Pons (tissue), 1 donor: ENCODE results near the gene FAM199X.

Source experiments
- DNase-seq: peaks from one replicate; pipeline ENCODE4 v3.0.0-alpha.2; 2016; ENCODE audit warnings: low spot score

Gene FAM199X

DNA sequence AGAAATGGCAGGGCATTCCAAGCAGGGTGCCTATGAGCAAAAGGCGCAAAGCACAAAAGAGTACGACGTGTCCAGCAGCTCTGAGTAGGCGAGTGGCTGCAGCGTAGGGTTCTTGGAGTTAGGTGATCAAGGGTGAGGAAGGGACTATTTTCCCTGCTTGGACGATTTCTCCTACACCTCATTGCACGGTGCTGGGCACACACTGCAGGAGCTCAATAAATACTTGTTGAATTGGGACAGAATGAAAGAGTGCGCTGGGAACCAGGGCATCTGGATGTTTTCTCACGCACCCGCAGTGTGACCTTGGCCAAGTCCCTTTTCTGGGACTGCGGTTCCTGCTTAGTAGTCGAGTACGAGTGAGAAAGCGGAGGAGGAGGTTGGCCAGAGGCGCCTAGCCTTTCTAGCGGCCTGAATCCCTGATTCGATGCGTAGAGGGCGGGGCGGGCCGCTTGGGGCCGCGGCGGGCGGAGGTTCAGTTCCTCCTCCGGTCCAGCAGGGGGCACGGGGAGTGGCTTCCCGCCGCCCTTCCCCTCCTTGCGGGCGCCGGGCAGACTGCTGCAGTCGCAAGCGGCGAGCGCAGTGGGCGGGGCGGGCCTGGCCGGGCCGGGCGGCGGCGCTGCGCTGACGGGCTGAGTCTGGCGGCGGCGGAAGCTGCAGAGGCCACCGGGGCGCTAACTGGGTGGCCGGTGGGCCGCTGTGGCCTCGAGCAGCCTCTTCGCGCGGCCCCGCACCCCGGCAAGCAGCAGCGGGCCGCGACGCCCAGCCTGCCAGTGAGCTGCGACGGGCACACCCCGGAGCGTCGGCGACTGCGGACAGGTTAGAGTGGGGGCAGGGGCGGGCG lies at the start of gene FAM199X:
FAM199X (plus strand) TSS at position 560 of the 841 bp plus-strand sequence. CDS start 333 bp downstream, outside the sequence.
- peak; percentile 73 for DNase-seq

DNA sequence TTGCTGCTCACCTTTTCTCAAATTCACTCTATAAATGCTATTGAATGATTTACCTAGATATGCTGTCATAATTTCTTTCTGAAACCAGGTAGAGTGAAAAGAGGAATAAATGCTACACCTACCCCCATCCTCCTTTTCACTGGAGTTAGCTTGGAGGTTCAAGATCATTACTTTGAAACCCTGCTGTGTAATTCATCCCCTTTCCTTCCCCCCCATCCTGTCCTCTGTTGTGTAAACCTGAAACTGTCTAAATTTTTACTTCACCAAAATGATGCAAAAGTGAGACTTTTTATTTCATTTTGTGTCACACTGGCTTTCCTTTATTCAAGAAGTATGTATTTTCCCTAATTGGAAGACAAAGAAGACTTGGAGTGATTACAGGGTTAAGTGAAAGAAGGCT lies 48.5 kb upstream of the FAM199X start:
- DNase-seq: no peak

DNA sequence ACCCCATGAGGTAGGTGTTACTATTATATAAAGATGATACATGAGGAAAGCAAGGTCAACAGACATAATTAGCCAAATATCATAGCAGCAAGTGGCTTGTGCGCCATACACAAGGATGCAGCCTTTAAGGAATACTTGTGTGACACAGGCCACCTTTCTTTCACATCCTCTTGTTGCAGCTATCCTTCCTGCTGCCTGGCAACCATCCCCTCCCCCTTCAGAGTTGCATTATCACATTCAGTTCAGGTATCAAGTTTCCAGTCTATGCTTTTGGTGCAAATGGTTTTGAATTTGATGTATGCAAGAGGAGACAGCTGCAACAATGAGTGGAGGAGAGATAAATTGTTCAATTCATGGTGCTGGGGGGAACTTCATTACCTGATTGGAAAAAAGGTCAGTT lies 47.5 kb upstream of the FAM199X start:
- DNase-seq: no peak

DNA sequence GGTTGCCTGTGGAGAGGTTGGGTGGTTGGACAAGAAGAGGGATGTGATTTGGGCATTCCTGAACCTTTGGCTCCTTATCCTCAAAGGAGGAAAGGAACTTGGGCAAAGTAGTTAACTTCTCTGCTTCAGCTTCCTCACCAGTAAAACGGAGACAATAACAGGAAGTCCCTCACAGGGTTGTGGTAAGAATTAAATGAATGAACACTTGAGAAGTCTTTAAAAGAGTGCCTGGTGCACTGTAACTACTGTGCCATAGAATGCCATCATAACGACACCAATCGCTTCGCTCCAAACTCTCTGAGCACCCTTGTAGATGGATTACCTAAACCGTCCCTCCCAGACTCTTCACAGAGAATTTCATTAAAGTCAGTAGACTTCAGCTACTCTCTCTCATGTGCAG lies 43.4 kb upstream of the FAM199X start:
- no peak for DNase-seq

DNA sequence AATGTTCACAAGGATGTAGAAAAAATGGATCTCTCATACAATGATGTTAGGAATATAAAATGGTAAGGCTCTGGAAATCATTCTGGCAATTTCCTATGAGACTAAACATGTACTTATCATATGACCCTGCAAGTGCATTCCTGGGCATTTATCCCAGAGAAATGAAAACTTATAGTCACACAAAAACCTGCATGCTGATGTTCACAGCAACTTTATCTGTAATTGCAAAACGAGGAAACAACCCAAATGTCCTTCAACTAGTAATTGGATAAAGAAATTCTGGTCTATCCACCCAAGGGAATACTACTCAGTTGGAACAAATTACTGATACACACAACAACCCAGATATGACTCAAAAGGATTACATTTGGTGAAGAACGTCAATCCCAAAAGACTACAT lies 39.4 kb upstream of the FAM199X start:
- no peak for DNase-seq

DNA sequence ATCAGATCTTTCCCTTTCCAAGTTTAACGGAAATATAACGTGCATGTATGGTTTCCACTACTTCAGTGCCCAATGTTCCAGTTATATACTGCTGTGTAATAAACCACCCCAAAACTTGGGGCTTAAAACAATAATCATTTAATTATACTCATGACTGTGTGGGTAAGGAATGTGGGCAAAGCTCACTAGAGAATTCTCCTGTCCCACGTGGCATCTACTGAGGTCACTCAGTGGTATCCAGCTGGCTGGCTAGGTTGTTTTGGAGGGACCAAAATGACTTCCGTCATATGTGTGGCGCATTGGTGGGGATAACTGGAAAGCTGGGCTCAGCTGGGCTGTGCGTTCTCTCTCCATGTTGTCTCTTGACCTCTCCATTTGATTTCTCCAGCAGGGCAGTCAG lies 35.4 kb upstream of the FAM199X start:
- no peak for DNase-seq

DNA sequence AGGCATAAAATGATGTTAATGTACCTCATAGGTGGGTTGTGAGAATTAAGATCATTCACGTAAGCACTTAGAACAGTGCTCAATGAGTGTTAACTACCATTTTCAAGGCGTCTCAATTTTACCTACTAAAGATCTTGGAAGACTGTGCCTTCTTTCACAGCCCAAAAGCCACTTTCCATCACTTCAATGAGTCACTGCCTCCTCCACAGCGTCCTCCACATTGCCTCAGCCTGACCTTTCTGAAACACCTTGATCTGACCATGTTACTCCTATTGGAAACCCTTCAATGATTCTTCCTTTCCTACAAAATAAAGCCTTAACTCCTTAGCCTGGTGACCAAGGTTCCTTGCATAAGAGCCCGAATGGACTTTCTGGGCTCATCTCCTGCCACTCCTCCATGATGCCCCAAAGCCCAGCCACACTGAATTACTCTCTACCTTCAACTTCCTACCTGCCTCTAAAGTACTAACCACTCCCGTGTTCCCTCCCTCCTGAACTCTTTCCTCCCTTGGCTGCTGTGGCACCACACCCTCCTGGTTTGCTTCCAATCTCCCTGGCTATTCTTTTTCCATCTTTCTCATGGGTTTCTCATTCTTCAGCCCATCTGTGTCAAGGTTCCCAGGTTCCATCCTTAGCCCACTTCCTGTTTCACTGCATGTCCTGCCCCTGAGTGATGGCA lies 31.5 kb upstream of the FAM199X start:
- no peak for DNase-seq

DNA sequence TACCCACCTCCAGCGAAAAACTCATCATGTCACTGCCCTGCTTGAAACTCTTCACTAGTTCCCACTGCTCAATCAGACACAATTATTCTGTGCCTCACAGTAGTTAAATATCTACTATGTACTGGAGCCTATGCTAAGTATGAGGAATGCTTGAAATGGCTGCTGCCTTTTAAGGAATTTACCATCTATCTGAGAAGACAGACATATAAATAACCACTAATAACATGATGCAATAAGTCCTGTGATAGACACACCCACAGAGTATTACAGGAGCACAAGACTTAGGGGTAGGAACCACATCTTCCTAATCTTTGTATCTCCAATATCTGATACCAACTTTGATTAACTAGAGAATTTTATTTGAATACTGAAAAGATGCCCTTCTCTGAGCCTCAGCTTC lies 30.6 kb upstream of the FAM199X start:
- DNase-seq: no peak

DNA sequence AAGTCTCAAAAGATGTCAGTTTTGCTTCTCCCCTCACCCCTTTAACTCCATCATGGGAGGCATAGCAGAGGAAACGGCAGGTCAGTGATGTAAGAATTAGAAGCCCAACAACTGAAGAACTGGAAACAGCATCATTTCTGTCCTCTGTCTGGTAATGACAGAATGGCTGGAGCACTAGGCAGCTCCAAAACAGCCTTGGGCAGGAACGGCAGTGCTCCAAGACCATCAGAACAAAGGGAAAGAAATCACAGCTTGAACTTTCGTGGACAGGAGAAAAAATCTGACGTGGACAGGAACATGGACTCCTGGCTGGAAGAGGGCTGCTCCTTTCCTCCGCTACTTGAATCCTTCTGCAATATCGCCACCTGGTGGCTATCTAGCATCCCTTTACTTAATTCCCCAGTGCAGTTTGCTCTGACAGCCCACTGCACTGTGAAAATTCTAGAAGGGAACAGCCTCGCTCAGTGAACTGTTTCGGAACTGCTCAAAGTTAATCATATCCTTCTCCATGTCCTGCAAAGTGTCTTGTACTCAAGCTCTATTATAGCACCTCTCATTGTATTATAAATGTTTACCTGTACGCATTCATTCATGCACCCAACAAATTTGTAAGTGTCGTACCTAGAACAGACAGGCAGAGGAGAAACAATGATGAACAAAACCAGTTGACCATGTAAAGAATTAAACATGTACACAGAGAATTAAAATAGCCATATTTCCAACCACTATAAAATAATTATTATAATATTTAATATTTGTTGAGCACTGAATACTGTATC lies 29.8 kb upstream of the FAM199X start:
- DNase-seq: peak; percentile 90

DNA sequence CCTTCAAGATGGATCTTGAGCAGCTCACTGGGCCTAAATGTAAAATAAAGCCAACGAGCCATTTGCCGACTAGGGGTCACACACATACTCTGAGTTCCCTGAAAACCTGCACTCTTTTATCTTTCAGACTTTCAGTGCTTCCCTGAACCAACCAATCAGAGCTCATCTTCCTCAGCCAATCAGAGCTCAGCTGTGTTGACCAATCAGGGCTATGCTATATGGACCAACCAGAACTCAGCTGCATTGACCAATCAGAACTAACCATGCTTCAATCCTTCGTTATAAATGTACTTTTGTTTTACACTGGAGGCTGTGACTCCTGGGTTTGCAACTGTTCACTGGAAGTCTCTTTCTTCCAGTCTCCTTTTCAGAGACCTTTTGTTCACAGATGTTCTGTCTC lies 28.8 kb upstream of the FAM199X start:
- DNase-seq: peak; percentile 26

DNA sequence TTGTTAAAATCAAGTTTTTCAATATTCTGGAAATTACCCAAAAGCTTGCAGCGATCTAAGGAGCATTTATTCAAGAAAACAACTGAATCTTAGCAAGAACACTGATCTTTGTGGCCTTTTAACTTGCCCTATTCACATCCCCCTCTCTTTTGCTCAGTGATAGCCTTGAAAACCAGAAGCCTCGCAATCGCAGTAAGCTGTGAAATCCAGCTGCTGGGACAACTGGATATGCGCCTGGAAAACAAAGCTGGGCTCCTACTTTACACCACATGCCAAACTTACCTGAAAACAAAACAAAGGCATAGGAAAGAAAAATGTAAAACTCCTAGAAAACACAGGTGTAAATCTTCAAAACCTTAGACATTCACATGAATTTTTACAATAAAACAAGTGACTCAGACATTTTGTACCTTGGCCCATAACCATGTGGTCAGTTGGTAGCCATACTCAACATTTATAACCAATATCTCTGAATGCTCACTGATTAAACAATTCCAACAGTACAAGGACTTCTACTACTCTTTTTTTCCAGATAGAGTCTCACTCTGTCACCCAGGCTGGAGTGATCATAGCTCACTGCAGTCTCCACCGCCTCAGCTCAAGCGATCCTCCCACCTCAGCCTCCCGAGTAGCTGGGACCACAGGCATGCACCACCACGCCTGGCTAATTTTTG lies 25.0 kb upstream of the FAM199X start:
- no peak for DNase-seq

DNA sequence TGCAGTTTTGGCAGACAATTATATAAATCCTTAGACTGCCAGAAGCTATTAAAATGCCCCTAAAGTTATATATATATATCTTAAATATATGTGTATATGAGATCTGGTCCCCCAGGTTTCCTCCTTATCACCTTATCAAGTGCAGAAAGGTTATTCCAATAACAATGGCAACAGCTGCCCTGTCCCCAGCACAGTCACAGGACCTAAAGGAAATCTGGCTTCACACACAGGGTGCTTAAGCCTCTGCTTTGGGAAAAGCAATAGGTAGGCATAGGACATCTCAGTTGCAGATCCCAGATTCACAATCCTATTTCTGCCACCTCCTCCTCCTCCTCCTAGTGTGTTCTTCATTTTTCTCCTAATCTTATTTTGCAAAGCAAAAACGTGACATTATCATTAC lies 15.2 kb upstream of the FAM199X start:
- no peak for DNase-seq

DNA sequence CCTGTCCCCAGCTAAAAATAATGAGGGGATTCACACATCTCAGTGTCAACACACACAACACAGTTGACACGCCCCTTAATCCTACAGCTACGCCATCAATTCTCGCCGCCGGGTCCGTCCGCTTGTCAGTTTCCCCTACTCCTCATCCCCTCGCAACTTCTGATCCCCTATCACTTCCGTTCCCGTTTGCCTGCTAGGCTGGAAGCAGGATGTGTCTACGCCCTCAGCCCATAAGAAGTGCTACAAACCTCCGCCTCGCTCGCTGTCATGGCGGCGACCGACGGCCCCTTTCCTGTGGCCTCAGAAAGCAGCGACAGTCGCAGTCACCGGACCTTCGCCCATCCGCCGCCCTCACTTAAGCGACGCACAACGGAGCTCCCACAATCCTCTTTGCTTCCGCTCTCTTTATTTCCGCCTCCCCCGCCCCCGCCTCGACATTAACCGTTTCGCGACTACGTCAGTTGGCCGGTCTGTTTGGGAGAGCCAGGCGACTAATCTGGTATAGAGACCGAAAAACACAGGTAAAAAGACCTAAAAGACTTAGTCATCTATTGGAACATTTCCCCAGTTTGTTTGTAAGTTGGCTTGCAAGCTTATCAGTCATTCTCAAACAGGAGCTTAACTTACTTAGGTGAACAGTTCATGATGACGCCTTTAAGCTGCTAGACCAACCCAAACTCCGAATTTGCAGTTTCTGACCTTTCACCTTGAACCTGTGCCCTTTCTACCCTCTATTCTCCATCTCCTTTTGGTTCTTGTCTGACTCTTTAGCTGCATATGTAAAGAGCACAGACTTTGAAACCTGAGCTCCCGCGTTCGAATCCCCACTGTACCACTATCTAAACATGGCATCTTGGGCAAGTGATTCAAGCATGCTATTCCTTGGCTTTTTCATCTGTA lies 9.4 kb upstream of the FAM199X start, which contains the start of gene SLC25A53:
SLC25A53 (minus strand) TSS at position 380 of the 900 bp plus-strand sequence. CDS start 51,752 bp downstream, outside the sequence.
- DNase-seq: peak; percentile 76

DNA sequence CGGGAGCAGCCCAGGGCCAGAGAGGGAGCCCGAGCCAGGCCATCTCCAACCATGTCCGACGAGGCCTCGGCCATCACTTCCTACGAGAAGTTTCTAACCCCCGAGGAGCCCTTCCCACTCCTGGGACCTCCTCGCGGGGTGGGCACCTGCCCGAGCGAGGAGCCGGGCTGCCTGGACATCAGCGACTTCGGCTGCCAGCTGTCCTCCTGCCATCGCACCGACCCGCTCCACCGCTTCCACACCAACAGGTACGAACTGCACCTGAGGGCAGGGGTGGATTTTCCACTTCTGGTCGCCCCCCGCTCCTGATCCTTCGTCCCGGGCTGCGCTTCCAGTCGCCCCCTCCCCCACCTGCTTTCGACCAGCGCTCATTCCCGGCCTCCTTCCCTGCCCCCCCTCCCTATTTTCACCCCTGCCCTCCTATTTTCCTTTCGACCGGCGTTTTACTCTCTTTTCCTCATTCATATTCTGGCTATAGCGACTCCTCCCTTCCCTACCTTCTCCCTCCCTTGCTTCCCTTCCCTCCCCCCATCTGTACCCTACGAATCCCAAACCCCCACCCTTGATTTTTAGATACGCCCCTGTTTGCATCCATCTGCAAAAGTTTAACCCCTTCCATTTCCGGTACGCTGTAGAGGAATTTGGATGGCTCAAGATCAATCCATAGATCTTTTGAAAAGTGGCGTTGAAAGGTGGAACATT lies 633 bp downstream of the FAM199X start:
- DNase-seq: peak; percentile 1

DNA sequence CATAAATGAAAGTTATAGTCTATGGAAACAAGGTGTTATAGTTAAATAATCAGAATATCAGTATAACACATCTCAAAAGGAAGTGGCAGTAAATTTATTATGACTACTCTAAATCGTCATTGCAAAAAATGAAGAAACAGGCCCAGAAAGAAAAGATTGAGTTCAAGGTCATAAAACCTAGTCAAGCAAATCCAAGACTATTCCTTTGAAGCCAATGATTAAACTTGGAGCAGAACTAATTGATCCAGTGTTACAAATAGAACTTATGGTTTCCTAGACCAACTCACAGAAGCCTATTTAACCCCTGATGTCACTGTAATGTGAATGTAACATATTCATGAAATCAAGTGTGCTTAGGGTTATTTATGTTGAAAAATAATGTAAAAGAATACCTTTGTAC lies 1.9 kb downstream of the FAM199X start:
- no peak for DNase-seq

DNA sequence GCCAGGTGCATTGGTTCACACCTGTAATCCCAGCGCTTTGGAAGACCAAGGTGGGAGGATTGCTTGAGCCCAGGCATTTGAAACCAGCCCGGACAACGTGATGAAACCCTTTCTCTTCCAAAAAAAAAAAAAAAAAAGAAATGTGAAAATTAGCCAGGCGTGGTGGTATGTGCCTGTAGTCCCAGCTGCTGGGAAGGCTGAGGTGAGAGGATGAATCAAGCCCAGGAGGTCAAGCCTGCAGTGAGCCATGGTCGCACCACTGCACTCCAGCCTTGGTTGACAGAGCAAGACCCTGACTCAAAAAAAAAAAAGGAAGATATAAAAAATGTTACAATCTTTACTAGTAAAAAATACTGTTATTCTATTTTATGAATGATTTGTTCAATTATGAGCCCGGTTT lies 5.9 kb downstream of the FAM199X start:
- no peak for DNase-seq

DNA sequence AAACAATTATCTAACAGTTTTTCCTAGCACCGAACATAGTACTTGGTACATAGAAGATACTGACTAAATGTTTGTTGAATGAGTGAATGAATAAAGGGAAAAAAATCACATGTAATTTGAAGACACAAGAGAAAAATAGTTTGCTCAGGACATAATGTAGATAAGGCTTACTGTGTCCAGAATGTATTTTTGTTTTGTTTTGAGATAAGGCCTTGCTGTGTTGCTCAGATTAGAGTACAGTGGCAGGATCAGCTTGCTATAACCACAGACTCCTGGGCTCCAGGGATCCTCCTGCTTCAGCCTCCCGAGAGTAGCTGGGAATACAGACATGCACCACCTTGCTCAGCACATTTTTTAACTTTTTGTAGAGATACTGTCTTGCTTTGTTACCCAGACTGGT lies 6.5 kb downstream of the FAM199X start:
- no peak for DNase-seq

DNA sequence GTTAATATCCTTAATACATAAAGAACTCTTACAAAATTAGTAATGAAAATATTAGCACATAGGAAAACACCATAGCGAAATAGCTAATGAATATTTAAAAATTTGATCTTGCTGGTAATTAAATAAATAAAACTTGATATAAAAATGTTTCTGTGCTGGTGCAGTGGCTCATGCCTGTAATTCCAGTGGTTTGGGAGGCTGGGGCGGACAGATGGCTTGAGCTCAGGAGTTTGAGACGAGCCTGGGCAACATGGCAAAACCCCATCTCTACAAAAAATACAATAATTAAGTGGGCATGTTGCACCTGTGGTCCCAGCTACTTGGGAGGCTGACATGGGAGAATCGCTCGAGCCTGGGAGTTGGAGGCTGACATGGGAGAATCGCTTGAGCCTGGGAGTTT lies 7.6 kb downstream of the FAM199X start:
- DNase-seq: no peak

DNA sequence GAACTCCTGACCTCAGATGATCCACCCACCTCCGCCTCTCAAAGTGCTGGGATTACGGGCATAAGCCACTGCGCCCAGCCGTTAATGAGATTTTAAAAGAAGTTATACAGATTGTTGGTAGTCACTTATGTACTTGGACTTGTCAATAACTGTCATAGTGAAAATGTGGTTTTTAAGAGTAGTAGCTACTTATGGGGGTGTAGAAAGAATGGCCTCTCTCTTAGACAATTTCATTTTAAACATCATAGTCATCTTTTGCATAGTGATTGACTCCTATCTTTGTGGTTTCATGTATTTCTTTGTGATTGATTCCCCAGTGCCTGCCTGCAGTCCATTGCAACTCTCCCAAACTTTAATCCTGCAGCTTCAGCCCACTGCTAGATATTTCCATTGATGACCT lies 17.4 kb downstream of the FAM199X start:
- DNase-seq: no peak

DNA sequence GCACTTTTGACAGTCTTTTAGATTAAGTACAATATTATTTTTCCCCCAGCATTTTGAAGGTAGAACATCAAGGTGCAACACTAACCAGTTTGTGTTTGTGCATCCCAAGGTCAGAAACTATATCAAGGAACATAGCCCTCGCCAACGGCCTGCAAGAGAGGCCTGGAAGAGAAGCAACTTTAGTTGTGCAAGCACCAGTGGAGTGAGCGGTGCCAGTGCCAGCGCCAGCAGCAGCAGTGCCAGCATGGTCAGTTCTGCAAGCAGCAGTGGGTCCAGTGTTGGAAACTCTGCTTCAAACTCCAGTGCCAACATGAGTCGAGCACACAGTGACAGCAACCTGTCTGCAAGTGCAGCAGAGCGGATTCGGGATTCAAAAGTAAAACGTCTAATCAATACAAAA lies 21.7 kb downstream of the FAM199X start:
- DNase-seq: no peak
